ENCODE data around the gene EPHA10.

Gene EPHA10

DNA sequence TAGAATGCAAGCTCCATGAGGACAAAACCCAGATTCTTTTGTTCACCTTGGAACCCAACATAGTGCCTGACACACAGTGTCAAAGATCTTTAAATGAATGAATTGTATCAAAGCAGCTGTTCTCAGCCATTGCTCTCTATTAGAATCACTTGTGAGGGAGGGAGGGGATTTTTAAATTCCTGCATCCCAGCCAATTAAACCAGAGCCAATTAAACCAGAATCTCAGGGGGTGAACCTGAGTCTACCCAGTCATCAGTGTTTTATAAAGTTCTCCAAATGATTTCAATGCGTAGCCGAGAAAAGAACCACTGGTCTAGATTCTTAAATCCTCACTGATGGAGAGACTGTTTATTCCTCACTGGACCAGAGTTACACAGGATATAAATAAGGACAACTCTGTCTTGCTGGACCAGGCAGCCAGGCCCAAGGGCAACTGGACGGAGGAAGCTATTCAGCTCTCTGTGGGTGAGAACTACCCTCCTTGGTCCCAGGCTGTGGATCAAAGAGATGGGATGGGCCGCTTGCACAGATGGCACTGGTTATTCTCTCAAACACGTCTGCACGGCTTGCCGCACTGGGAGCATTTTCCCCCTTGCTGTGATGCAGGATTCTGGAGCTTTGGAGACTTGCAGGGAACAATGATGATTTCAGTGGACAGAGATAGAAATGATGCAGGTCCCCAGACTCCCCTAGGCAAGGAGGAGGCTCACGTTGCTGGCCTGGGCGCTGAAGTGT is 92.6 kb downstream of the EPHA10 start:
- no peak for TF ChIP-seq EZH2 (IDR thresholded peaks at IDR 0.05; ENCODE audit: borderline replicate concordance, low read length)
- TF ChIP-seq, protein P1, sequence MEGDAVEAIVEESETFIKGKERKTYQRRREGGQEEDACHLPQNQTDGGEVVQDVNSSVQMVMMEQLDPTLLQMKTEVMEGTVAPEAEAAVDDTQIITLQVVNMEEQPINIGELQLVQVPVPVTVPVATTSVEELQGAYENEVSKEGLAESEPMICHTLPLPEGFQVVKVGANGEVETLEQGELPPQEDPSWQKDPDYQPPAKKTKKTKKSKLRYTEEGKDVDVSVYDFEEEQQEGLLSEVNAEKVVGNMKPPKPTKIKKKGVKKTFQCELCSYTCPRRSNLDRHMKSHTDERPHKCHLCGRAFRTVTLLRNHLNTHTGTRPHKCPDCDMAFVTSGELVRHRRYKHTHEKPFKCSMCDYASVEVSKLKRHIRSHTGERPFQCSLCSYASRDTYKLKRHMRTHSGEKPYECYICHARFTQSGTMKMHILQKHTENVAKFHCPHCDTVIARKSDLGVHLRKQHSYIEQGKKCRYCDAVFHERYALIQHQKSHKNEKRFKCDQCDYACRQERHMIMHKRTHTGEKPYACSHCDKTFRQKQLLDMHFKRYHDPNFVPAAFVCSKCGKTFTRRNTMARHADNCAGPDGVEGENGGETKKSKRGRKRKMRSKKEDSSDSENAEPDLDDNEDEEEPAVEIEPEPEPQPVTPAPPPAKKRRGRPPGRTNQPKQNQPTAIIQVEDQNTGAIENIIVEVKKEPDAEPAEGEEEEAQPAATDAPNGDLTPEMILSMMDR (IDR thresholded peaks at IDR 0.05; ENCODE audit: low read length): no peak
- Histone ChIP-seq H3K27ac (ENCODE audit: low read depth, low read length, poor library complexity, severe bottlenecking) (no peak overlapping the region), H3K4me3 (ENCODE audit: low read depth, low read length, poor library complexity, severe bottlenecking) (no peak overlapping the region), H3K36me3 (ENCODE audit: insufficient read depth, low read length) (no peaks in the 10 kb centered on the region), H3K4me1 (ENCODE audit: insufficient read depth, low read length, severe bottlenecking) (peaks cover 15% of the 10 kb centered on the region), H3K9me2 (ENCODE audit: low read depth, low read length) (no peaks in the 10 kb centered on the region), H3K9ac (ENCODE audit: low read length) (no peak overlapping the region), H2AFZ (ENCODE audit: low read length) (no peak overlapping the region), H3K9me3 (ENCODE audit: low read length) (no peaks in the 10 kb centered on the region), H3K27me3 (ENCODE audit: insufficient read depth, low read length) (no peaks in the 10 kb centered on the region), H3F3A (ENCODE audit: insufficient read depth, low read length) (no peaks in the 10 kb centered on the region), H3K79me2 (ENCODE audit: insufficient read depth, low read length) (no peaks in the 10 kb centered on the region), H3K4me2 (ENCODE audit: low read length) (no peak overlapping the region), H4K20me1 (ENCODE audit: insufficient read depth, low read length) (no peaks in the 10 kb centered on the region)

GRCh38 chr1:37671261-37671660 is 93.7 kb downstream of the EPHA10 start:
- Histone ChIP-seq H2AFZ (ENCODE audit: low read length) (no peak overlapping the region), H3K4me2 (ENCODE audit: low read length) (no peak overlapping the region), H3K9me2 (ENCODE audit: low read depth, low read length) (no peaks in the 10 kb centered on the region), H3K27me3 (ENCODE audit: insufficient read depth, low read length) (no peaks in the 10 kb centered on the region), H3K4me3 (ENCODE audit: low read depth, low read length, poor library complexity, severe bottlenecking) (no peak overlapping the region), H3F3A (ENCODE audit: insufficient read depth, low read length) (no peaks in the 10 kb centered on the region), H3K9me3 (ENCODE audit: low read length) (no peaks in the 10 kb centered on the region), H3K79me2 (ENCODE audit: insufficient read depth, low read length) (no peaks in the 10 kb centered on the region), H3K27ac (ENCODE audit: low read depth, low read length, poor library complexity, severe bottlenecking) (no peak overlapping the region), H3K36me3 (ENCODE audit: insufficient read depth, low read length) (no peaks in the 10 kb centered on the region), H3K9ac (ENCODE audit: low read length) (no peak overlapping the region), H3K4me1 (ENCODE audit: insufficient read depth, low read length, severe bottlenecking) (peaks cover 6% of the 10 kb centered on the region), H4K20me1 (ENCODE audit: insufficient read depth, low read length) (no peaks in the 10 kb centered on the region)
- TF ChIP-seq, protein P1 (IDR thresholded peaks at IDR 0.05; ENCODE audit: low read length): no peak
- TF ChIP-seq EZH2 (IDR thresholded peaks at IDR 0.05; ENCODE audit: borderline replicate concordance, low read length): no peak

GRCh38 chr1:37670133-37670532 is 94.8 kb downstream of the EPHA10 start:
- H3K9me2 ChIP-seq (ENCODE audit: low read depth, low read length): no peaks in the 10 kb centered on the region
- H4K20me1 ChIP-seq (ENCODE audit: insufficient read depth, low read length): no peaks in the 10 kb centered on the region
- H3K27me3 ChIP-seq (ENCODE audit: insufficient read depth, low read length): no peaks in the 10 kb centered on the region
- H2AFZ ChIP-seq (ENCODE audit: low read length): no peak overlapping the region
- TF ChIP-seq, protein P1 (IDR thresholded peaks at IDR 0.05; ENCODE audit: low read length): no peak
- no peak for TF ChIP-seq EZH2 (IDR thresholded peaks at IDR 0.05; ENCODE audit: borderline replicate concordance, low read length)
- no peak overlapping the region for H3K4me2 ChIP-seq (ENCODE audit: low read length)
- H3K79me2 ChIP-seq (ENCODE audit: insufficient read depth, low read length): no peaks in the 10 kb centered on the region
- no peaks in the 10 kb centered on the region for H3K36me3 ChIP-seq (ENCODE audit: insufficient read depth, low read length)
- no peak overlapping the region for H3K9ac ChIP-seq (ENCODE audit: low read length)
- H3K4me1 ChIP-seq (ENCODE audit: insufficient read depth, low read length, severe bottlenecking): no peaks in the 10 kb centered on the region
- H3K4me3 ChIP-seq (ENCODE audit: low read depth, low read length, poor library complexity, severe bottlenecking): no peak overlapping the region
- no peaks in the 10 kb centered on the region for H3K9me3 ChIP-seq (ENCODE audit: low read length)
- H3K27ac ChIP-seq (ENCODE audit: low read depth, low read length, poor library complexity, severe bottlenecking): no peak overlapping the region
- H3F3A ChIP-seq (ENCODE audit: insufficient read depth, low read length): no peaks in the 10 kb centered on the region
